Fibroblast of pulmonary artery (primary cell): ENCODE measurements around the gene LARP1B.
A peak's percentile ranks its signal among the peaks of the same experiment; 100 is the strongest.

Experiments used
- DNase-seq: peaks from one replicate; pipeline ENCODE4 v3.0.0-alpha.2; 2010; ENCODE audit warnings: low read depth
- H3K4me3 ChIP-seq: replicated peaks from 2 replicates; pipeline ENCODE4 v1.5.1; 2011; ENCODE audit warnings: low read depth, mild to moderate bottlenecking, control low read depth, low read length, moderate library complexity
- TF ChIP-seq, protein P1 (sequence below): IDR thresholded peaks from 2 replicates; pipeline ENCODE4 v1.5.1; 2011; ENCODE audit warnings: mild to moderate bottlenecking, control low read depth, low read length, inconsistent platforms; ENCODE audit errors: missing control alignments

Gene LARP1B

DNA sequence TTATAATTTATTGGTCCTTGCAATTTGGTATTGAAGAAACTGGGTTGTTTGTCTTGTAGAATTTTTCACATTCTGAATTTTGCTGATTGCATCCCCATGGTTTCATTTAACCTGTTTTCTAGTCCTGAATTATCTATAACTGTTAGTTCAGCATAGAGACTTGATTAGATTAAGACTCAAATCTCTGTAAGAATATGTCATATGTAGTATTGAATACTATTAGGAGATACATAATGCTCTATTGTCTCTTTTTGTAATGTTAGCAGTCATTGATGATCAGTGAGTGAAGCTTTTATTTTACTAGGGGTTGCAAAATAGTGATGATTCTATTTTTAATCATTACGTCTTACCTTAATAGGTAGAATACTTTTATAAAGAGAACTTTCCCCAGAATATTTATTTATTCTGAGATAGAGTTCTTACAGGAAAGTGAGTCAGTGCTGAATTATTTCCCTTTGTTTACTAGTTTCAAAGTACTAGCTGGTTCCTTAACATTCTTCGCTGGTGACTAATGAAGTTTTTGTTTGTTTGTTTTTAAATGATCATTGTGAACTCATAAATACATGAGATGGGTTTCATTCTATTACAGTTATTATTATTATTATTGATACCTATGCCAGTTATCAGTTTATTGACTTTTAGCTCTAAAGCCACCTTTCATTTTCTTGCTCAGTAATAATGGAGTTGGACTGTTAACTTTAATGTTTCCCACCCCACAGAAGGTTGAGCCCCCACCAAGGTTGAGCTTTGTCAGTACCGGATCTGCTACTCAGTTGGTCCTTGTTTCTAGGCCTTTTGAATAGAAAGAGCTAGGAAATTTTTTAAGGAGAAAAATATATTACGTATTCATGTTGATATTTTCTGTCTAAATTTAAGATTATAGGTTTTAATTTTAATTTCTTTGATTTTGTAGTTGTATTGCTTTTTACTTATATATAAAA lies 102.3 kb downstream of the LARP1B start:
- peak; percentile 81 for DNase-seq
- TF ChIP-seq, protein P1, sequence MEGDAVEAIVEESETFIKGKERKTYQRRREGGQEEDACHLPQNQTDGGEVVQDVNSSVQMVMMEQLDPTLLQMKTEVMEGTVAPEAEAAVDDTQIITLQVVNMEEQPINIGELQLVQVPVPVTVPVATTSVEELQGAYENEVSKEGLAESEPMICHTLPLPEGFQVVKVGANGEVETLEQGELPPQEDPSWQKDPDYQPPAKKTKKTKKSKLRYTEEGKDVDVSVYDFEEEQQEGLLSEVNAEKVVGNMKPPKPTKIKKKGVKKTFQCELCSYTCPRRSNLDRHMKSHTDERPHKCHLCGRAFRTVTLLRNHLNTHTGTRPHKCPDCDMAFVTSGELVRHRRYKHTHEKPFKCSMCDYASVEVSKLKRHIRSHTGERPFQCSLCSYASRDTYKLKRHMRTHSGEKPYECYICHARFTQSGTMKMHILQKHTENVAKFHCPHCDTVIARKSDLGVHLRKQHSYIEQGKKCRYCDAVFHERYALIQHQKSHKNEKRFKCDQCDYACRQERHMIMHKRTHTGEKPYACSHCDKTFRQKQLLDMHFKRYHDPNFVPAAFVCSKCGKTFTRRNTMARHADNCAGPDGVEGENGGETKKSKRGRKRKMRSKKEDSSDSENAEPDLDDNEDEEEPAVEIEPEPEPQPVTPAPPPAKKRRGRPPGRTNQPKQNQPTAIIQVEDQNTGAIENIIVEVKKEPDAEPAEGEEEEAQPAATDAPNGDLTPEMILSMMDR, result no peak

DNA sequence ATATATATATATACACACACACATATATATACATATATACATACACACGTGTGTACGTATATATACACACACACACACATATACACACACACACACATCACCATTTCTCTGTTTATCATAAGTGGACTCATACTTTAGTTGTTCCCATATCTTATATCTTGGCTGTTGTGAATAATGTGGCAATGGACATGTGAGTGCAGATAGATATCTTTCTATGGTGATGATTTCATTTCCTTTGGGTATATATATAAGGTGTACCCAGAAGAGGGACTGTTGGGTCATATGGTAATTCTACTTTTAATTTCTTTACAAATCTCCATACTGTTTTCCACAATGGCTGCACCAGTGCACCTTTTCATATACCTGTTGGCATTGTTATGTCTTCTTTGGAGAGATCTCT lies 105.9 kb downstream of the LARP1B start:
- H3K4me3 ChIP-seq, result no peak overlapping the region
- DNase-seq, result no peak
- TF ChIP-seq, protein P1, result no peak

More for the DNA sequence above, 102.3 kb downstream of the LARP1B start:
- H3K4me3 ChIP-seq, result no peak overlapping the region

DNA sequence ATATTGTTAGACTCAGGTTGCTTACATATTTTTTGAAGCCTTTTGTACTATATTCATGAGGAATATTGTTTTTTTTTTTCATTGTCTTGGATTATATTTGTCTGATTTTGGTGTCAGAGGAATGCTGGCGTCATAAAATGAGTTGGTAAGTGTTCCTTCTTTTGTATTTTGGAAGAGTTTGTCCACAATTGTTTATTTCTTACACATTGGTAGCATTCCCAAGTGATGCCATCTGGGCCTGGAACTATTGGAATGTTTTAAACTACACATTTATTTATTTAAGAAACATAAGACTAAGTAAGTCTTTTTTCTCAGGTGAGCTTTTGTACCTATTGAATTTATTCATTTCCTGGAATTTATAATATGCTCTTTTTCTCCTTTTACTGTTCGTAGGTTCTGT lies 107.6 kb downstream of the LARP1B start:
- no peak for DNase-seq
- TF ChIP-seq, protein P1, result no peak
- H3K4me3 ChIP-seq, result no peak overlapping the region

DNA sequence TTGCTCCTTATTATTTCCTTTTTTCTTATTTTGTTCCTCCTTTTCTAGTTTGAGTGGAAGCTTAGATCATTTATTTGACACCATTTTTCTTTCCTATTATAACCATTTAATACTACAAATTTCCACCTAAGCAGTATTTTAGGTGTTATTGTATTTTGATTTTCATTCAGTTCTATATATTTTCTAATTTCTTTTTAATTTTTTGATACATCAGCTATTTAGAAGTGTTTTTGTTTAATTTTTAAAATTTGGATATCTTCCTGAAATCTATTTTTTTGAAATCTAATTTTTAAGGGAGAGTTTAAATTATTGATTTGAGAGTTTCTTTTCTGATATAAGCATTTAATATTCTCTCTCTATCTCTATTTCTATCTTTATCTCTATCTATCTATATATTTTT lies 108.1 kb downstream of the LARP1B start:
- no peak for DNase-seq
- TF ChIP-seq, protein P1, result no peak
- H3K4me3 ChIP-seq, result no peak overlapping the region

DNA sequence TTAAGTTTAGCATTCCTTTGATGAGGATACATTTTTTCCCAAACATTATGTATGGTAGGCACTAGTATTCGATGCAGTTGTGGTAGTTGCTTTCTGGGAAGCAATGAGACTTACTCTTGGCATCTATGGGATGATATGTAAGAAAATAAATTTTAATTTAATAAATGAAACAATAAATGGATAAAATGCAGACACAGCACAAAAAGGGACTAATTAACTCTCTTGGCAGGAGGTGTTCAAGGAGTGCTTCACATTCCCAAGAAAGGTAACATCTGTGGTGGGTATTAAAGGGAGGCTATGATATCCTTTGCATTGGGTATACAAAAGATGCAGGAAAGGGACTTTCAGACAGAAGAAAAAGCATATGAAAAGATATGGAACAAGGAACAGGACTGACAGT lies 115.5 kb downstream of the LARP1B start:
- DNase-seq, result no peak
- no peak overlapping the region for H3K4me3 ChIP-seq
- TF ChIP-seq, protein P1, result no peak

DNA sequence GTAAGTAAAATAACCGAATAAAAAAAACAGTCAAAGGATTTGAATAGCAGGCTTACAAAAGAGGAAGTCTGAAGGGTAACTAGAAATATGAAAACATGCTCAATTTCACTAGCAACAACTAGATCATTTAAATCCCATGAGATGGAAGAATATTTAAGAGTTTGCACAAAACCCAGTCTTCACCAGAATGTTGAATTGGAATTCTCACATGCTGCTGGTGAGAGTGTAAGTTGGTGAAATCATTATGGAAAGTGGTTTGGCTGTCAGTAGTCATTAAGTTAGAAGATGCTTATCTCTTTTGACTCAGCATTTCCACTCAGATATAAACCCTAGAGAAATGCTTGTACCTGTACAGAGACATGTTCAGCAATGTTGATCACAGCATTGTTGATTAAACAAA lies 116.4 kb downstream of the LARP1B start:
- TF ChIP-seq, protein P1, result no peak
- DNase-seq, result no peak
- no peak overlapping the region for H3K4me3 ChIP-seq
